Spleen (tissue), 11 donors: ENCODE data around the gene DLG2. TPM values are rescaled to one million over a fixed set of nuclear protein-coding genes. Genes with fewer than 3 reads are reported as not detected.

Experiments
- DNase-seq: peaks from one replicate; pipeline ENCODE4 v3.0.0-alpha.2; 2020
- H3K27ac ChIP-seq, 8 donors: fragments of 200-600 bp; sonication (generic) in 7 of 8; 1 replicate in 4 of 8; 2 replicates in 4 of 8; pipeline versions ENCODE4 v1.5.0 to v1.8.0; 2016 to 2021; ENCODE audit warnings: inconsistent platforms in 4 of 8, mild to moderate bottlenecking in 4 of 8, moderate library complexity in 1 of 8
- H3K27me3 ChIP-seq, 7 donors: fragments of 200-600 bp; sonication (generic) in 6 of 7; replicated peaks in 1 of 7; 1 replicate in 4 of 7; 2 replicates in 3 of 7; pipeline versions ENCODE4 v1.5.0 to v1.8.0; 2016 to 2021; ENCODE audit warnings: inconsistent platforms in 3 of 7, mild to moderate bottlenecking in 1 of 7
- H3K36me3 ChIP-seq, 6 donors: fragments of 200-600 bp; sonication (generic) in 5 of 6; 1 replicate in 4 of 6; 2 replicates in 2 of 6; pipeline versions ENCODE4 v1.5.0 to v1.8.0; 2016 to 2021; ENCODE audit warnings: inconsistent platforms in 2 of 6
- H3K4me1 ChIP-seq, 6 donors: fragments of 200-600 bp; sonication (generic) in 5 of 6; 1 replicate in 3 of 6; 2 replicates in 3 of 6; pipeline versions ENCODE4 v1.5.0 to v1.8.0; 2016 to 2021; ENCODE audit warnings: inconsistent platforms in 3 of 6
- H3K4me3 ChIP-seq, 8 donors: fragments of 200-600 bp; sonication (generic) in 7 of 8; 1 replicate in 4 of 8; 2 replicates in 4 of 8; pipeline versions ENCODE4 v1.5.0 to v1.8.0; 2016 to 2021; ENCODE audit warnings: inconsistent platforms in 4 of 8, mild to moderate bottlenecking in 4 of 8, moderate library complexity in 2 of 8
- H3K9me3 ChIP-seq, 8 donors: fragments of 200-600 bp; sonication (generic) in 7 of 8; 1 replicate in 4 of 8; 2 replicates in 4 of 8; pipeline versions ENCODE4 v1.5.0 to v1.8.0; 2016 to 2021; ENCODE audit warnings: inconsistent platforms in 4 of 8
- POLR2A ChIP-seq, 3 donors: fragments of 450-650 bp; IDR thresholded peaks; one replicate each; pipeline ENCODE4 v1.5.1; 2017; ENCODE audit warnings: antibody characterized with exemption in 3 of 3, mild to moderate bottlenecking in 1 of 3
- POLR2AphosphoS5 ChIP-seq, 3 donors: sonication (generic); formaldehyde crosslinking; IDR thresholded peaks; one replicate each; pipeline ENCODE4 v1.5.1; 2017; ENCODE audit warnings: antibody characterized with exemption in 3 of 3
- WGBS, 5 donors: extraction: QIAGEN DNeasy Blood & Tissue Kit in 3 of 5; methylation state at CpG; one replicate each; pipeline versions ENCODE4 v1.1.5 to v1.1.7; 2013 to 2018; 5-methylcytosine and 5-hydroxymethylcytosine counted together
- intact Hi-C: fragments of 100-400 bp; cut with DNase I; formaldehyde crosslinking; loops from one replicate; pipeline ENCODE4 v1.15.0; 2023; ENCODE audit warnings: low total_unique reads
- polyA plus RNA-seq, 3 donors: library from polyadenylated mRNA; stranded (reverse); fragments of 200-250 nt; gene quantifications; one replicate each; pipeline ENCODE4 v1.2.1, GENCODE V29; 2013
- total RNA-seq, 7 donors: library from RNA; depleted of rRNA in 3 of 7; stranded (reverse); fragments of >200 nt in 3 of 7; fragmentation: NEBNext Ultra II Directional in 4 of 7; extraction: Animal tissue kit (Norgen Biotek cat#: 25700) in 4 of 7; gene quantifications; one replicate each; pipeline versions ENCODE4 v1.1.0 to v1.2.1, GENCODE V29; 2016 to 2021
- TF ChIP-seq, protein P1 (sequence below), 11 experiments: fragments of 200-600 bp in 7 of 11; fragments of 450-650 bp in 4 of 11; sonication (generic) in 4 of 11; IDR thresholded peaks in 8 of 11; conservative IDR thresholded peaks in 3 of 11; 1 replicate in 7 of 11; 2 replicates in 4 of 11; pipeline versions ENCODE4 v1.4.0 to v1.8.0; 2016 to 2021; ENCODE audit warnings: antibody characterized with exemption in 11 of 11, inconsistent platforms in 4 of 11, mild to moderate bottlenecking in 1 of 11
- donor health status: healthy with polysubstance abuse.
- donor health status: DM: no; HTN: no; CAD: no; lungs with moderate emphysema.
- donor health status: DM: no; HTN: no; CAD: no.
- donor health status: Bipolar disorder and iron deficiency.
- donor health status: healthy.
- donor health status: DM: no; HTN: no; CAD: no.
- donor health status: DM: yes; HTN: yes; CAD: no.

Gene DLG2
- total and polyA plus RNA-seq, 10 donors, result 0.43 to 12.7 (median 7.9) TPM

DNA sequence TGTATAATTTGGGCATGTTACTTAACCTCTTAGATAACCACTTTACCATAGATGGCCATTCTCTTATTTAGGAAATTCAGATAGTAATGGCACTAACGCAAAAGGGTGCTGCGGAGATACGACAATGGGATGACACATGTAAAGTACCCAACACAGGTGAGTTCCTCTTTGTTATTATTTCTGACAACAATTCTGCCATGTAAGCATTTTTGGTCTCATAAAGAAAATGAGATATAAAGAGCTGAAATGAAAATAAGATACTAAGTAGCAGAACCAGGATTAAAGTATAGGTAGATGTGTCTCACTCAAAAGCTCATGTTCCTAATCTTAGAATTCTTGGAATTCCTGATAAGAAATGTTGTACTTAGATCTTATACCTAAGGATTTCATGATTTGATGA is 2080.8 kb downstream of the DLG2 start:
- DNase-seq, result no peak
- Histone ChIP-seq H3K9me3 (no peaks in the 10 kb centered on the region), H3K27ac (no peak overlapping the region), H3K4me3 (no peak overlapping the region), H3K27me3 (no peaks in the 10 kb centered on the region), H3K4me1 (no peaks in the 10 kb centered on the region), H3K36me3 (no peaks in the 10 kb centered on the region)
- intact Hi-C loops, result no loop called here
- no peak for TF ChIP-seq POLR2A (IDR thresholded peaks at IDR 0.05)
- no peak for TF ChIP-seq POLR2AphosphoS5 (IDR thresholded peaks at IDR 0.05)
- TF ChIP-seq, protein P1, sequence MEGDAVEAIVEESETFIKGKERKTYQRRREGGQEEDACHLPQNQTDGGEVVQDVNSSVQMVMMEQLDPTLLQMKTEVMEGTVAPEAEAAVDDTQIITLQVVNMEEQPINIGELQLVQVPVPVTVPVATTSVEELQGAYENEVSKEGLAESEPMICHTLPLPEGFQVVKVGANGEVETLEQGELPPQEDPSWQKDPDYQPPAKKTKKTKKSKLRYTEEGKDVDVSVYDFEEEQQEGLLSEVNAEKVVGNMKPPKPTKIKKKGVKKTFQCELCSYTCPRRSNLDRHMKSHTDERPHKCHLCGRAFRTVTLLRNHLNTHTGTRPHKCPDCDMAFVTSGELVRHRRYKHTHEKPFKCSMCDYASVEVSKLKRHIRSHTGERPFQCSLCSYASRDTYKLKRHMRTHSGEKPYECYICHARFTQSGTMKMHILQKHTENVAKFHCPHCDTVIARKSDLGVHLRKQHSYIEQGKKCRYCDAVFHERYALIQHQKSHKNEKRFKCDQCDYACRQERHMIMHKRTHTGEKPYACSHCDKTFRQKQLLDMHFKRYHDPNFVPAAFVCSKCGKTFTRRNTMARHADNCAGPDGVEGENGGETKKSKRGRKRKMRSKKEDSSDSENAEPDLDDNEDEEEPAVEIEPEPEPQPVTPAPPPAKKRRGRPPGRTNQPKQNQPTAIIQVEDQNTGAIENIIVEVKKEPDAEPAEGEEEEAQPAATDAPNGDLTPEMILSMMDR (IDR thresholded peaks at IDR 0.05 in 8 of 11, conservative IDR thresholded peaks at IDR 0.05 in 3 of 11), result no peak
- 74 to 84% (median 79%) methylated on average over 3 of the region's 3 CpGs for WGBS, 5 donors

DNA sequence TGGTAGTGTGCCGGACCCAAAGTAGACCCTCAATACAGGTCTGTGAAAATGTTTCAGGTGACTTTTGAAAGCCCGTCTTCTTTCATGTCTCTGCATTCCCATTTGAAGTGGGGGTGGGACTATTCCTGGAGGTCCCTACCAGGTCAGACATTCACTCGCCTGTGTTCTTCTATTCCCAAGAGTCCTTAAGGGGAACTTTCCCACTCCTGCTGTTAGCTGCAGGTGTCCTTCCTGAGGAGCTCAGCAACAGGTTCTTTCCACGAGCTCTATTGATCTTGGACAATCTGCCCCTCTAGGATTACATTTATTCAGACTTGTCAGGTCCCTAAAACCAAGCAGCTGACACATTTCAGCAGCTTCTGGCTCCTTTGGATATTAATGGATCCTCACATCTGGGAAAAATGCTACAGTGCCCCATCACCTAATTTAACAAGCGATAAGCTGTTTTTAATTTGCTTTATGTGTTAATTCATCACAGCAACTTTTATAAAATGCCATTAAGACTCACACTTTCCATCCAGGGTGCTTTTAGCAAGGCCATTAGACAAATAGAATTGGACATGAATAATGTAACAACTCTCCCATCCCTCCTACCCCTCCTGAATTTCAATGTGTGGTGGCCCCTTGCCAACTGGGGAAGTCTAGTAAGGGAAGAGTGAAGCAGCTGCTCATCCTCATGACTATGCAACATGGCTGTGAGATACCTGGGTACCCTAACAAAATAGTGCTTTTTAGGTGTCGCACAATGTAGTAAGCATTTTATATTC is 2081.5 kb downstream of the DLG2 start:
- no peak for DNase-seq
- no peaks in the 10 kb centered on the region for H3K9me3 ChIP-seq
- WGBS, 5 donors, result 69 to 78% (median 76%) methylated on average over 6 of the region's 6 CpGs

DNA sequence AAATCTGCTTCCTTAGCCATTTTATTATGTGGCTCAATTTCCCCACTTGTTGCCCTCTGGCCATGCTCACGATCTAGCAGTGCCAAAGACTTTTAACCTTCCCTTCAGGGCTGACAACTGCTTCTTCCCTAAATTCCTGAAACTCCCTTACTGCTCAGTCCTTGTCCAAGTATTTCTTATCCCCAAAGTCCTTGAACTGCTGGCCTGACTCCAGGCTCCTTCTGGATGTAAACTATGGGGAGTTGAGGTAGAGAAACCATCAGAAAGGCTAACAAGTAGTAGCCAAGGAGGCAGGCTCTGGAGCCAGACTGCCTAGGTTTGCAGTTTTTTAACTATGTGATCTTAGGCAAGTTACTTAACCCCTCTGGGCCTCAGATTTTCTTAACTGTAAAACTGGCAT is 2082.3 kb downstream of the DLG2 start:
- Histone ChIP-seq H3K4me1 (no peaks in the 10 kb centered on the region), H3K9me3 (no peaks in the 10 kb centered on the region), H3K4me3 (no peak overlapping the region), H3K36me3 (no peaks in the 10 kb centered on the region), H3K27ac (no peak overlapping the region), H3K27me3 (no peaks in the 10 kb centered on the region)
- DNase-seq, result no peak
- intact Hi-C loops, result no loop called here
- TF ChIP-seq POLR2AphosphoS5 (IDR thresholded peaks at IDR 0.05), result no peak
- no peak for TF ChIP-seq POLR2A (IDR thresholded peaks at IDR 0.05)
- TF ChIP-seq, protein P1 (IDR thresholded peaks at IDR 0.05 in 8 of 11, conservative IDR thresholded peaks at IDR 0.05 in 3 of 11), result no peak
- 45 to 79% (median 52%) methylated on average over 1 of the region's 1 CpG for WGBS, 5 donors

More for the DNA sequence above, 2081.5 kb downstream of the DLG2 start:
- Histone ChIP-seq H3K27ac (no peak overlapping the region), H3K36me3 (no peaks in the 10 kb centered on the region), H3K4me3 (no peak overlapping the region), H3K4me1 (no peaks in the 10 kb centered on the region), H3K27me3 (no peaks in the 10 kb centered on the region)
- intact Hi-C loops, result no loop called here
- TF ChIP-seq, protein P1 (IDR thresholded peaks at IDR 0.05 in 8 of 11, conservative IDR thresholded peaks at IDR 0.05 in 3 of 11), result no peak
- TF ChIP-seq POLR2A (IDR thresholded peaks at IDR 0.05) (no peak), POLR2AphosphoS5 (IDR thresholded peaks at IDR 0.05) (no peak)

DNA sequence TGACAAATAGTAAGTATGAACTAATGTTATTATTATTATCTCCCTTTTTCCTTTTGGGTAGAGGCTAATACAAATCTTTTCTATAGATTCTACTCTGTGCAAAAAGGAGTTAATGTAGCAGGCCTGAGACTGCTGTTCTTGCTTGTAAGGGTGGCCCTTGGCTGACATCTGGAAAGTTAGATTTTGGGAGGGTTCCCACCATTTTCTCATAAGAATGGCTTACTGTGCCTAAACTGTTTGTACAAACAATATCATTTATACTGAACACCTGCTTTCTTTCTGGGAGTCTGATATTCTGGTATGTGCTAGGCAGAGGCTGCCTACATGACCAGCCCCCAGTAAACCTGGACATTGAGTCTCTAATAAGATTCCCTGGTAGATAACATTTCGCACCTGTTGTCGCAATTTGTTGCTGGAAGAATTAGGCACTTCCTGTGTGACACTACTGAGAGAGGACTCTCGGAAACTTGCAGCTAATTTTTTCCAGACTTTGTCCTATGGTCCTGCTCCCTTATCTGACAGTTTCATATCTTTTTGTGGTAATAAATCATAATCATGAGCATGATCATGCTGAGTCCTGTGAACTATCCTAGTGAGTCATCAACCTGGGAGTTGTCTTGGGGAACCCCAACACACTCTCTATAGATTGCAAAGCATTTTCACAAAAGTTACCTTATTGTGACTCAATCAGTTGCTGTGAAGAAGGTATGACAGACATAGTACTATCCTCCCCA is 2083.3 kb downstream of the DLG2 start:
- 79 to 93% (median 82%) methylated on average over 3 of the region's 3 CpGs for WGBS, 5 donors
- intact Hi-C loops, result no loop called here
- Histone ChIP-seq H3K27me3 (no peaks in the 10 kb centered on the region), H3K4me3 (no peak overlapping the region), H3K27ac (no peak overlapping the region), H3K36me3 (no peaks in the 10 kb centered on the region), H3K4me1 (no peaks in the 10 kb centered on the region), H3K9me3 (no peaks in the 10 kb centered on the region)
- TF ChIP-seq POLR2AphosphoS5 (IDR thresholded peaks at IDR 0.05) (no peak), POLR2A (IDR thresholded peaks at IDR 0.05) (no peak)
- TF ChIP-seq, protein P1 (IDR thresholded peaks at IDR 0.05 in 8 of 11, conservative IDR thresholded peaks at IDR 0.05 in 3 of 11), result no peak
- no peak for DNase-seq
